Suprapubic skin (tissue), 3 donors: ENCODE data around the gene LRRN1.

Experiments
- CTCF ChIP-seq, 2 donors: fragments of 200-600 bp in 1 of 2; fragments of 450-650 bp in 1 of 2; sonication (generic) in 1 of 2; IDR thresholded peaks; one replicate each; pipeline ENCODE4 v1.5.1; 2016 to 2019; ENCODE audit warnings: antibody characterized with exemption in 2 of 2, mild to moderate bottlenecking in 1 of 2, moderate library complexity in 1 of 2
- POLR2A ChIP-seq, 2 donors: fragments of 450-650 bp; IDR thresholded peaks; one replicate each; pipeline ENCODE4 v1.6.1; 2017; ENCODE audit warnings: antibody characterized with exemption in 2 of 2, mild to moderate bottlenecking in 2 of 2, moderate library complexity in 2 of 2

GRCh38 chr3:3801494-3801841, 2.2 kb downstream of the LRRN1 start:
- TF ChIP-seq CTCF (IDR thresholded peaks at IDR 0.05) (no peak), POLR2A (IDR thresholded peaks at IDR 0.05) (no peak)
